GM21390 (cell line): Measurements from ENCODE around the gene OR52E8.

ENCODE experiments used
- ATAC-seq: cut with Tn5 transposase; IDR thresholded peaks from one replicate; pipeline ENCODE4 v1.9.1; 2021; ENCODE audit not compliant: unreplicated experiment

Gene OR52E8

DNA sequence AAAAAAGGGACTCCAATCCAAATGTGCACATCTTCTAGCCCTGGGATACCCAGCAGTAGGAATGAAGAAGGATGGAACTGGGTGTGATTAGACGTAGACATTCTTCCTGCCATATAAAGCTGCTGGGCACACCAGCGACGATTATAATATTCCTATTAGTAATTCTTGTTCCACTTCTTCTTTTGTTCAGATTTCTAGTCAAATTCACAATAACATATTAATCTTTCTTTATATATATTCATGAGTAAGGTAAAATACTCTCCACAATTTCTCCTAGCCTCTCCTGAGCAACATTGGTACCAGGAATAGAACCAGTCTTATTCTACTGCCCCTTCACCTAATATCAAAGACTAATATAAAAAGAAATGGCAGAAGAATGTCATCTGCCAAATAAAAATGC lies at the start of gene OR52E8:
Gene OR52E8 (minus strand): TSS at position 101 of the 400 bp plus-strand sequence. CDS start 0 bp downstream, at position 101.
- no peak for ATAC-seq

- ATAC-seq: no peak
These were observed 42.0 kb upstream of the OR52E8 start for GRCh38 chr11:5899534-5899933.

- ATAC-seq: no peak
These were observed 35.4 kb upstream of the OR52E8 start, which contains the start of gene OR52E5 for GRCh38 chr11:5892908-5893307. OR52E5 (plus strand) TSS chr11:5893208; CDS start chr11:5900777, 7,569 bp downstream.

DNA sequence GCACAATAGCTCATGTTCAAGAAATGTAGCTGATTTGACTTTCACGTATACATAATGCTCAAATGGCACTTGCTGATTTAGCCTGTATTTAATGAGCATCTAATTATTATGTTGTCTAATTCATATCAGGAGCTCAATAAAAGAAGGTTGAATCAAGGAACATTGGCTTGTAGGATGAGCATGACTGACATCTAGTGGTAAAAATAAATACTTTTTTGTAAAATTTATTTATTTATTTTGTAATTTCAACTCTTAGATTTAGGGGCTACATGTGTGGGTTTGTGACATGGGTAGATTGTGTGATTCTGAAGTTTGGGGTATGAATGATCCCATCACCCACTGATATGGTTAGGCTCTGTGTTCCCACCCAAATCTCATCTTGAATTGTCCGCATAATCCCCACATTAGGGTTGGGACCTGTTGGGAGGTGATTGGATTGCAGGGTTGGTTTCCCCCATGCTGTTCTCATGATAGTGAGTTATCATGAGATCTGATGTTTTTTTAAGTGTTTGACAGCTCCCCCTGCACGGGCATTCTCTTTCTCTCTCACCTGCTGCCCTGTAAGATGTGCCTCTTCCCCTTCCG lies 33.8 kb upstream of the OR52E8 start:
- no peak for ATAC-seq

GRCh38 chr11:5887661-5888060 lies 30.2 kb upstream of the OR52E8 start:
- no peak for ATAC-seq

GRCh38 chr11:5887172-5887571 lies 29.7 kb upstream of the OR52E8 start:
- no peak for ATAC-seq

GRCh38 chr11:5881756-5882155 lies 24.3 kb upstream of the OR52E8 start:
- no peak for ATAC-seq

DNA sequence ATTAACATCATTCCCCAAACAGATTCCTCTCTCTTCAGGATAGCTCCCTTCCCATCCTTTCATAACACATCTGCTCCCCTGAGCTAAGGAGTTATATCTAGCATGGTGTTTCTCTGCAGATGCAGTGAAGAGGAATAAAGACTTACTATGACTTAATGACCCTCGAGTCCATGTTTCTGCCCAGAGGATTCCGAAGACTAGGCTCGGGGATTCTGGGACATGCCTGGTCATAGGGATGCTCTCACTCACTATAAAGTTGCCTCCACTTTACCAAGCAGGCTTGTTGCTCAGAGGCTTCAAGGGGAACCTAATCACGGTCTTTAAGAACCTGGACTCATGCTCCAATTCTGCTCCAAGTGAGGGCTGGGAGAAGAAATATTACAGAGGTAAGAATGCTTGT lies 22.8 kb upstream of the OR52E8 start, which contains the start of gene OR52E4:
Gene OR52E4 (plus strand): TSS at position 301 of the 400 bp plus-strand sequence. CDS start 3,664 bp downstream, outside the sequence.
- ATAC-seq: no peak

DNA sequence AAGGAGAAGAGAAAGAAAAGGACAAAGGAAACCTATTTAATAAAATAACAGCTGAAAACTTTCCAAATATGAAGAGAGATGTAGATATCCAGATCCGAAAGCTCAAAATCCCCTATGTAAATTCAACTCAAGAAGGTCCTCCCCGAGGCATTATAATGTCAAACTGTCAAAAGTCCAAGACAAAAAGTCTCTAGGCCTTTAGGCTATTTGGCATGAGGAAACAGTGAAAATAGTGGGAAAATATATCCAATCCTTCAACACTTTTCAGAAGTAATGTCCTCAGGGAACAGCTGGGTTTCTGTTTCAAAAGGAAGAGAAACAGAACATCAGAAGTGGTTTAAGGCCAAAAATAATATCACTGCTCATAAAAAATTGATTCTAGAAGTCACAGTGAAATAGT lies 21.1 kb upstream of the OR52E8 start:
- ATAC-seq: no peak

- no peak for ATAC-seq
These were observed 8.3 kb upstream of the OR52E8 start for GRCh38 chr11:5865826-5866225.

DNA sequence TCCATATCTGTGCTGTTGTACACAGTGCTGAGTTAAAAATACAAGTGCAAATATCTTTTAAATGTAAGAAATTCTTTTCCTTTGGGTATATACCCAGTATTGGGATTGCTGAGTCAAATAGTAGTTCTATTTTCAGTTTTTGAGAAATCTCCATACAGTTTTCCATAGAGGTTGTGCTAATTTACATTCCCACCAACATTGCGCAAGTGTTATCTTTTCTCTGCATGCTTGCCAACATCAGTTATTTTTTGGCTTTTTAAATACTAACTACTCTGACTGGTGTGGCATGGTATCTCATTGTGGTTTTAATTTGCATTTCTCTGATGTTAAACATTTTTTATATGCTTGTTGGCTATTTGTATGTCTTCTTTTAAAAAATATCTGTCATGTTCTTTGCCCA lies 6.5 kb downstream of the OR52E8 start:
- ATAC-seq: no peak

DNA sequence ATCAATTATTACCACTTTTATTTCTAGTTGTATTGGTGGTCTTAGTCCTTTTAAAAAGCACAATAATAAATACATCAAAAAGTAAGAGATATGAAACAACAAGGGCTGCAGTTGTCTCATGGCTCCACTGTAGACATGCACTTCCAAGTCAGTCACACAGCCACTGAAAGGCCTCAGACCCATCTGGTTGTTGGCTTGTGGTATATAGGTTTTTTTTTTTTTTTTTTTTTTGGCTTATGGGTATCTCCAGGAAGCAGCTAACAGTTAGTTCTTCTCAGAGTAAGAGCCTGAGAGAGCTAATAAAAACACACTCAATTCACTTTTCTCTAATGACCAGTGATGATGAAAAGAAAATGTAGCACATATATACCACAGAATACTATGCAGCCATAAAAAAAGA lies 9.8 kb downstream of the OR52E8 start:
- ATAC-seq: no peak

- no peak for ATAC-seq
These were observed 10.8 kb downstream of the OR52E8 start for GRCh38 chr11:5846701-5847100.

DNA sequence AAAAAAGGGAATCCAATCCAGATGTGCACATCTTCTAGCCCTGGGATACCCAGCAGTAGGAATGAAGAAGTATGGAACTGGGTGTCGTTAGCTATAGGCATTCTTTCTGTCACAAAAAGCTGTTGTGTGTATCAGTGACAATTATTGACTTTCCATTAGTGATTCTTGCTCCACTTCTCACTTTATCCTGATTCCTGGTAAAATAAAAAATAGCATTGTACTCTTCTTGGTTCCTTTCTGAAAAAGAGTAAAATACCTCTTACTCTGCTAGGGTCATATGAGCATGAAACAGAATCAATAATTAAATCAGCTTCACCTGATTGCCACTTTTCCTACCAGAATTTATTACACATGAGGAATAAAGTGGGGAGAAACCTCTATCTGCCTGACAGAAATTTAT lies 15.7 kb downstream of the OR52E8 start, which contains the start of gene OR52E6:
Gene OR52E6 (minus strand): TSS at position 101 of the 400 bp plus-strand sequence. CDS start 0 bp downstream, at position 101.
- ATAC-seq: no peak

DNA sequence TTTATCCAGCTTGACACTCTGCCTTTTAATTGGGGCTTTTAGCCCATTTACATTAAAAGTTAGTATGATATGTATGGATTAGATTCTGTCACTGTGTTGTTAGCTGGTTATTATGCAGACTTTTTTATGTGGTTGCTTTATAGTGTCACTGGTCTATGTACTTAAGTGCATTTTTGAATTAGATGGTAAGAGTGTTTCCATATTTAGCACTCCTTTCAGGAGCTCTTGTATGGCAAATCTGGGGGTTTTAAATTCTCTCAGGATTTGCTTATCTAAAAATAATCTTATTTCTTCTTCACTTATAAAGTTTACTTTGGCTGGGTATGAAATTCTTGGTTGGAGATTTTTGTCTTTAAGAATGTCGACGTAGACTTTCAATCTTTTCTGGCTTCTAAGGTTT lies 19.8 kb downstream of the OR52E8 start:
- no peak for ATAC-seq

DNA sequence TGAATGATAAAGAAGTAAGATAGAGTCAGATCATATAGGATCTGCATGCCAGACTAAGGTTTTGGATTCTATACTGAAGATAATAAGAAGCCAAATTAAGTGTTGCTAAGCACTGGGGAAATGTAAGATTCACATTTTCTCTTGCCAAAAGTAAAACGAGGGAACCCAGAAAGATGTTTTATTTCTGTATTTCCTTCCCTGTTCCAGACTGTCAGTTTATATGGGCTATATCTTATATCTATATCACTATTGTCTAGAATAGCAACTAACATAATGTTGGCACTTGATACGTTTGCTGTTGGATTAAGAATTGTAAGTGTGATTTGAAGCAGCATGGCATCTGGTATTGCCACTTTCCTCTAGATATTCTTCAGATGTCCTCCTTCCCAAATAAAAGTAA lies 24.0 kb downstream of the OR52E8 start:
- ATAC-seq: no peak

DNA sequence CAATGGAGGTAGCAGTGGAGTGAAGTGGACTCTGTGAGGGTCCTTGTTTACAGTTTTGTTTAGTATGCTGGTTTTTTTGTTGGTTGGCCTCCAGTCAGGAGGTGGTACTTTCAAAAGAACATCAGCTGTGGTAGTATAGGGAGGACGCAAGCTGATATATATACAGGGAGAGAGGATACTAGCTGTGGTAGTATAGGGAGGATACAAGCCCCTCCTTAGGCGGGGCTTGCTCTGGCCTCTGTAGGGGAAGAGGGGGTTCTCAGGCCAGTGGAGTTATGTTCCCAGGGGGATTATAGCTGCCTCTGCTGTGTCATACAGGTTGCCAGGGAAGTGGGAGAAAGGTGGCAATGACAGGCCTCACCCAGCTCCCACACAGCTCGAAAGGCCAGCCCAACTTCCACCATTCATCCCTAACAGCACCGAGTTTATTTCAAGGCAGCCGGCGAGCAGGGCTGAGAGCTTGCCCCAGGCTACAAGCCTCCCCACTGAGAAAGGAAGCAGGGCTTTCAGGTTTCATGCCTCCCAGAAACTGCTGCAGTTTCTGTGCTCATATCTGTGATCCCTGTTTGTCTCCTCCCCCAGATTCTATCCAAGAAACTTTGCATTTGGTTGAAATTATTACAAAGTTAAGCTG lies 26.2 kb downstream of the OR52E8 start:
- no peak for ATAC-seq

- peak; percentile 67 for ATAC-seq
These were observed 39.1 kb downstream of the OR52E8 start for GRCh38 chr11:5818245-5818886.

DNA sequence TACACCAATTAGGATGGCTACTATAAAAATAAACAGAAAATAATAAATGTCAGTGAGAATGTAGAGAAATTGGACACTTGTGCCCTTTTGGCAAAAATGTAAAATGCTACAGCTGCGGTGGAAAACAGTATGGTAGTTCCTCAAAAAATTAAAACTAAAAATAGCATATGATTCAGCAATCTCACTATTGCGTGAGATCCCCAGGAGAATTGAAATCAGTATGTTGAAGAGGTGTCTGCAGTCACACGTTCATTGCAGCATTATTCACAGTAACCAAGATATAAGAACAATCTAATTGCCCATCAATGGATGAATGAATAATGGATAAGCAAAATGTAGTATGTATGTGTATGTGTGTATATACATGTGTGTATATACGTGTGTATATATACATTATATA lies 42.0 kb downstream of the OR52E8 start:
- ATAC-seq: no peak

DNA sequence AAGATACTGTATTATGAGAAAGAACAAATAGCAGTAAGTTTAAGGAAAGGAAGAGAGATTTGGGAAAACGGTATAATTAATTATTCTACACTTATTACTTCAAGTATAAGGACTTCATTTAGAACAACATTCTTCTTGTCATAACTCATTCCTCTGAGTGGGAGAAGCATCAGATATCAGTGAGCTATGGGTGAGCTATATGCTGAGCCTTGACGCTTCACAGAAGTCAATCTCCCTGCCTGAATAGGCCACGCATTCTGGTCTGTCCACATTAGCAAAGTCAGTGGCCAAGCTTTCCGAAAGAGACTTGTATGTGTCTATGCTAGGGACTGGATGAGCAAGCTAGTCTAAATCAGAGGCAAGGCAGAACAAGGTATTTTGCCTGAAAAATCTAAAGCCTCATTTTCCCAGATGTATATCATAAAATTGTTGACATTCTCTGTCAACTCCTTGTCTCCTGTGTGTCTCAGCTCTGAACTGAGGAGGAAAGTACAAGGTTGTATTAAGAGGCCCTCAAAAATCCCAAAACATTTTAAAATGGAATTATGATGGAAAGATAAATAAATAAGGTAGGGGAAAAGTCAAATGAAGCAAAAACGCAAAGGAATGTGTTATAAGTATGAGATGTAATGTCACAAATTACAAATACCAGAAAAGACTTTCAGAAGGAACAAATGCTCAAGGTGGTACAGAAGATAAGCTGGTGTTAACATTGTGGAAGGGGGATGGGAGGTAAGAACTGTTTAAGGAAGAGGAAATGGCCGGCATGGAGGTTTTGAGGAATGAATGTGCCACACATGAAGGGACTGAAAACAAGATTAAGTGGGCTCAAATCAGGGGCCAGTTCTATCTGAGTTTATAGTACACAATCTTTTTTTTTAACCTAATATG lies 47.3 kb downstream of the OR52E8 start:
- no peak for ATAC-seq

- peak; percentile 19 for ATAC-seq
These were observed 48.4 kb downstream of the OR52E8 start for GRCh38 chr11:5809122-5809519.
